Measurements from ENCODE around the gene MMD.
"Not testable (repeated sequence)": the region's sequence is repeated elsewhere in the genome, so short reads cannot be mapped to it uniquely, and the experiment has no call there.

GRCh38 chr17:55389715-55390114, 31.9 kb downstream of the MMD start:
- TF ChIP-seq SETDB1 (CRISPR knock-in tag; IDR thresholded peaks at IDR 0.05; ENCODE audit: borderline replicate concordance); ZBTB7A (CRISPR knock-in tag; IDR thresholded peaks at IDR 0.05); ZBTB44 (CRISPR knock-in tag; IDR thresholded peaks at IDR 0.05); MYNN (CRISPR knock-in tag; IDR thresholded peaks at IDR 0.05; ENCODE audit: low read depth); ZNF24 (IDR thresholded peaks at IDR 0.05); NR1H2 (CRISPR knock-in tag; IDR thresholded peaks at IDR 0.05; ENCODE audit: borderline replicate concordance, low read depth): not testable (repeated sequence)
- TF ChIP-seq, protein P1, sequence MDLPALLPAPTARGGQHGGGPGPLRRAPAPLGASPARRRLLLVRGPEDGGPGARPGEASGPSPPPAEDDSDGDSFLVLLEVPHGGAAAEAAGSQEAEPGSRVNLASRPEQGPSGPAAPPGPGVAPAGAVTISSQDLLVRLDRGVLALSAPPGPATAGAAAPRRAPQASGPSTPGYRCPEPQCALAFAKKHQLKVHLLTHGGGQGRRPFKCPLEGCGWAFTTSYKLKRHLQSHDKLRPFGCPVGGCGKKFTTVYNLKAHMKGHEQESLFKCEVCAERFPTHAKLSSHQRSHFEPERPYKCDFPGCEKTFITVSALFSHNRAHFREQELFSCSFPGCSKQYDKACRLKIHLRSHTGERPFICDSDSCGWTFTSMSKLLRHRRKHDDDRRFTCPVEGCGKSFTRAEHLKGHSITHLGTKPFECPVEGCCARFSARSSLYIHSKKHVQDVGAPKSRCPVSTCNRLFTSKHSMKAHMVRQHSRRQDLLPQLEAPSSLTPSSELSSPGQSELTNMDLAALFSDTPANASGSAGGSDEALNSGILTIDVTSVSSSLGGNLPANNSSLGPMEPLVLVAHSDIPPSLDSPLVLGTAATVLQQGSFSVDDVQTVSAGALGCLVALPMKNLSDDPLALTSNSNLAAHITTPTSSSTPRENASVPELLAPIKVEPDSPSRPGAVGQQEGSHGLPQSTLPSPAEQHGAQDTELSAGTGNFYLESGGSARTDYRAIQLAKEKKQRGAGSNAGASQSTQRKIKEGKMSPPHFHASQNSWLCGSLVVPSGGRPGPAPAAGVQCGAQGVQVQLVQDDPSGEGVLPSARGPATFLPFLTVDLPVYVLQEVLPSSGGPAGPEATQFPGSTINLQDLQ (CRISPR knock-in tag; IDR thresholded peaks at IDR 0.05), result not testable (repeated sequence)
- TF ChIP-seq, protein P2, sequence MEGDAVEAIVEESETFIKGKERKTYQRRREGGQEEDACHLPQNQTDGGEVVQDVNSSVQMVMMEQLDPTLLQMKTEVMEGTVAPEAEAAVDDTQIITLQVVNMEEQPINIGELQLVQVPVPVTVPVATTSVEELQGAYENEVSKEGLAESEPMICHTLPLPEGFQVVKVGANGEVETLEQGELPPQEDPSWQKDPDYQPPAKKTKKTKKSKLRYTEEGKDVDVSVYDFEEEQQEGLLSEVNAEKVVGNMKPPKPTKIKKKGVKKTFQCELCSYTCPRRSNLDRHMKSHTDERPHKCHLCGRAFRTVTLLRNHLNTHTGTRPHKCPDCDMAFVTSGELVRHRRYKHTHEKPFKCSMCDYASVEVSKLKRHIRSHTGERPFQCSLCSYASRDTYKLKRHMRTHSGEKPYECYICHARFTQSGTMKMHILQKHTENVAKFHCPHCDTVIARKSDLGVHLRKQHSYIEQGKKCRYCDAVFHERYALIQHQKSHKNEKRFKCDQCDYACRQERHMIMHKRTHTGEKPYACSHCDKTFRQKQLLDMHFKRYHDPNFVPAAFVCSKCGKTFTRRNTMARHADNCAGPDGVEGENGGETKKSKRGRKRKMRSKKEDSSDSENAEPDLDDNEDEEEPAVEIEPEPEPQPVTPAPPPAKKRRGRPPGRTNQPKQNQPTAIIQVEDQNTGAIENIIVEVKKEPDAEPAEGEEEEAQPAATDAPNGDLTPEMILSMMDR (CRISPR knock-in tag; IDR thresholded peaks at IDR 0.05), result not testable (repeated sequence)
- TF ChIP-seq, protein P3, sequence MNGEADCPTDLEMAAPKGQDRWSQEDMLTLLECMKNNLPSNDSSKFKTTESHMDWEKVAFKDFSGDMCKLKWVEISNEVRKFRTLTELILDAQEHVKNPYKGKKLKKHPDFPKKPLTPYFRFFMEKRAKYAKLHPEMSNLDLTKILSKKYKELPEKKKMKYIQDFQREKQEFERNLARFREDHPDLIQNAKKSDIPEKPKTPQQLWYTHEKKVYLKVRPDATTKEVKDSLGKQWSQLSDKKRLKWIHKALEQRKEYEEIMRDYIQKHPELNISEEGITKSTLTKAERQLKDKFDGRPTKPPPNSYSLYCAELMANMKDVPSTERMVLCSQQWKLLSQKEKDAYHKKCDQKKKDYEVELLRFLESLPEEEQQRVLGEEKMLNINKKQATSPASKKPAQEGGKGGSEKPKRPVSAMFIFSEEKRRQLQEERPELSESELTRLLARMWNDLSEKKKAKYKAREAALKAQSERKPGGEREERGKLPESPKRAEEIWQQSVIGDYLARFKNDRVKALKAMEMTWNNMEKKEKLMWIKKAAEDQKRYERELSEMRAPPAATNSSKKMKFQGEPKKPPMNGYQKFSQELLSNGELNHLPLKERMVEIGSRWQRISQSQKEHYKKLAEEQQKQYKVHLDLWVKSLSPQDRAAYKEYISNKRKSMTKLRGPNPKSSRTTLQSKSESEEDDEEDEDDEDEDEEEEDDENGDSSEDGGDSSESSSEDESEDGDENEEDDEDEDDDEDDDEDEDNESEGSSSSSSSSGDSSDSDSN (CRISPR knock-in tag; IDR thresholded peaks at IDR 0.05), result not testable (repeated sequence)
